Activated gamma-delta T cell (primary cell): ENCODE data around the gene TBC1D4.
"Not testable (repeated sequence)": the region's sequence is repeated elsewhere in the genome, so short reads cannot be mapped to it uniquely, and the experiment has no call there.

ENCODE experiments used
- DNase-seq: peaks from one replicate; lab custom pipeline; 2025; lab: John Stamatoyannopoulos, UW

TBC1D4 gene

GRCh38 chr13:75319254-75319653 is 162.7 kb downstream of the TBC1D4 start:
- DNase-seq, result no peak

- no peak for DNase-seq
Measured at GRCh38 chr13:75318138-75318833, 163.7 kb downstream of the TBC1D4 start.

- no peak for DNase-seq
Measured at GRCh38 chr13:75316427-75316826, 165.5 kb downstream of the TBC1D4 start.

GRCh38 chr13:75312884-75313520 is 169.0 kb downstream of the TBC1D4 start:
- no peak for DNase-seq

GRCh38 chr13:75309981-75310580 is 171.9 kb downstream of the TBC1D4 start:
- DNase-seq, result no peak

GRCh38 chr13:75308222-75308621 is 173.7 kb downstream of the TBC1D4 start:
- no peak for DNase-seq

GRCh38 chr13:75307370-75307949 is 174.5 kb downstream of the TBC1D4 start:
- DNase-seq, result no peak

GRCh38 chr13:75306967-75307366 is 175.0 kb downstream of the TBC1D4 start:
- DNase-seq, result not testable (repeated sequence)

- no peak for DNase-seq
Measured at GRCh38 chr13:75305059-75305458, 176.9 kb downstream of the TBC1D4 start.

- DNase-seq, result no peak
Measured at GRCh38 chr13:75303263-75303662, 178.7 kb downstream of the TBC1D4 start.

- DNase-seq, result no peak
Measured at GRCh38 chr13:75302071-75302698, 179.8 kb downstream of the TBC1D4 start.

GRCh38 chr13:75299913-75300862 is 181.8 kb downstream of the TBC1D4 start:
- DNase-seq, result no peak

GRCh38 chr13:75299246-75299645 is 182.7 kb downstream of the TBC1D4 start:
- no peak for DNase-seq

GRCh38 chr13:75296641-75297040 is 185.3 kb downstream of the TBC1D4 start:
- DNase-seq, result no peak

GRCh38 chr13:75295201-75295600 is 186.8 kb downstream of the TBC1D4 start:
- no peak for DNase-seq

- no peak for DNase-seq
Measured at GRCh38 chr13:75294110-75294509, 187.9 kb downstream of the TBC1D4 start.

- no peak for DNase-seq
Measured at GRCh38 chr13:75285310-75285709, 196.7 kb downstream of the TBC1D4 start.

GRCh38 chr13:75279834-75280369 is 202.1 kb downstream of the TBC1D4 start:
- no peak for DNase-seq

GRCh38 chr13:75273695-75274094 is 208.3 kb downstream of the TBC1D4 start:
- not testable (repeated sequence) for DNase-seq

GRCh38 chr13:75271846-75272245 is 210.1 kb downstream of the TBC1D4 start:
- DNase-seq, result no peak

GRCh38 chr13:75268481-75268880 is 213.5 kb downstream of the TBC1D4 start:
- DNase-seq, result not testable (repeated sequence)
